Stimulated activated CD4-positive, alpha-beta T cell treated with anti-CD3 and anti-CD28 coated beads, TNF-alpha, amount 100 ng/mL, for 24 hours (primary cell): ENCODE measurements around the gene DNAH1.
"Not testable (repeated sequence)": the region's sequence is repeated elsewhere in the genome, so short reads cannot be mapped to it uniquely, and the experiment has no call there.

Experiments
- DNase-seq, 3 experiments: peaks; one replicate each; pipeline ENCODE4 v3.0.0-alpha.2; 2020; ENCODE audit warnings: low read depth in 3 of 3

The DNAH1 gene

DNA sequence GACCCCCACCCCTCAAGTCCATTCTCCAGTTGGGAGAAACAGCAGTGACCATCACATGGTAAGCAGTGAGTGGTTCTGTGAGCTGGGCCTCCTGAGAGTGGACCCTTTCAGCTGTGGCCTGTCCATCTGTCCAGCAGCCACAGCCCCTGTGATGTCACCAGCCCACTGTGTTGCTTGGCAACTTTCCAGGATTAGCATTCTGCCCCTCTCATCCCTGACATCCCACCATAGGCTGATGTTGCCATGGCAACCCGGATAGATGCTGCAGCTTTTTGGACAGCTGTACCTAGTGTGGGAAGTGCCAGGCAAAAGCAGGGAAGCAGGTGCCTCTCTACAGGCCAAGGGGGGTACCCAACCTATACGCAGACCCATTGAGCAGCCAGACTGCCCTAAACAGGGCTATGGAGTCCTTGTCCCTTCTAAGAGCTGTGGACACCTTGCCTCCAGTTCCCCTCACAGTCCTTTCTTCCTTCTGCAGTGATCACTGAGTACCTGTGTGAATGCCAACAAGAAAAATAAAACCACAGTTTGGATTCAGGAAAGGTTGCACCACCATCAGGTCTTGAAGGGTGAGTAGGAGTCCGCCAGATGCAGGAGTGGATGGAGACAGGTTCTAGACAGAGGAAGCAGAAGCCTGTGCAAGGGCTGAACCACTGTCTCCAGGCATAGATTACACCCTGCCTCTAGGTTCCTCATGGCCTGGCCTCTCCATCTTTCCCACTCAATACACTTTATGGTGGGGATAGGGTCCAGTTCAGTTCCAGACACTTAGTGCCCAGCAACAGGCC is at the start of gene DNAH1:
DNAH1 (plus strand) TSS at position 343 of the 788 bp plus-strand sequence. CDS start 6,124 bp downstream, outside the sequence.
- DNase-seq, result no peak

DNA sequence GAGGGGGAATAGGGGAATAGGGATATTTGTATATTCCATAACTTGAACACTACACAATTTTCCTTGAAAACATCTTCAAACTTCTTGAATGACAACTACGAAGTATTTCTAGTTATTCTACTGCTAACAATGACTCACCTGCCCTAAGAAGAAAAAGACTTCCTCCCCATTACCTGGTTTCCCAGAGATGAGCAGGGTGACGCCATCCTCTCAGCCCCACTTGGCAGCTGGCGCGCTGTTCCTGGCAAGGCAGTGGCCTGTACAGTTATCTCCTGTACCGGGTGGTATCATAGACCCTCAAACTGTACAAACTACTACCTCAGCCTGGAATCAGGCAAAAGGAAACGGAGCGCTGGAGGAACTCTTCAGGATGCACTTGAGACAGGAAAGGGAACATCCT is 48.1 kb upstream of the DNAH1 start:
- peak in 1 of 3 experiments; percentile 45 for DNase-seq

DNA sequence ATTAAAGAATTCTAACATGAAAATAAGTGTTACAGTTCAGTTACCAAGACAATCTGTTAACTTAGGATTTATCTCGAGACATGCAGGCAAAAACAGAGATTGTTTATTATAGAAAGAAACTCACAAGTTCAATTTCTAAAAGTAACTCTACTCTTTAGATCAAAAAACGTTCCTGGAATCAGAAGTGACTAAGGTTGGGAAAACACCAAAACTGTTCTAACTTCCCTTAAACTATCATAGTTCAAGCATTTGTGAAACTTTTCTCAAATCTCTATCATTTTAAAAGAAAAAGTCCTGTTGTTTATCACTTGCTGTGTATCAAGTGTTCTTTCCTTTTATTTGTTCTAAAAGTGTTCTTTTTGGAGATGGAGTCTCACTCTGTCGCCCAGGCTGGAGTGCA is 46.3 kb upstream of the DNAH1 start:
- DNase-seq, result no peak

DNA sequence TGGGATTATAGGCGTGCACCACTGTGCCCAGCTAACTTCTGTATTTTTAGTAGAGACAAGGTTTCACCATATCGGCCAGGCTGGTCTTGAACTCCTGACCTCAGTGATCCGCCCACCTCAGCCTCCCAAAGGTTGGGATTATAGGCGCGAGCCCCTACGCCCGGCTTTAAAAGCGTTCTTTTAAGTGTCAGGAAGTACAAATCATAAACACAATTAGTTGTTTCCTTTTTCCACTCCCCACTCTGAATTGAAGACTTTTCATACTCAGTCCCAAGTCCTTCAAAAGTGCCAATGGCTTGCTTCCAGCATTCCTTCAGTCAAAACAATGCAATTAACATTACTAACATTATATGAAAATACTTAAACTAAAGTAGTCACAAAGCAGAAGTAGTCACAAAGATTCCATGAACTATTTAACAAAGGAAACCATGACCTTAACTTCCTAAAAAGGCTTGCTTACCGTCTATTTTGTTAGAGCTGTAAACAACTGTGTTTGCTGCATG is 45.8 kb upstream of the DNAH1 start:
- no peak for DNase-seq

DNA sequence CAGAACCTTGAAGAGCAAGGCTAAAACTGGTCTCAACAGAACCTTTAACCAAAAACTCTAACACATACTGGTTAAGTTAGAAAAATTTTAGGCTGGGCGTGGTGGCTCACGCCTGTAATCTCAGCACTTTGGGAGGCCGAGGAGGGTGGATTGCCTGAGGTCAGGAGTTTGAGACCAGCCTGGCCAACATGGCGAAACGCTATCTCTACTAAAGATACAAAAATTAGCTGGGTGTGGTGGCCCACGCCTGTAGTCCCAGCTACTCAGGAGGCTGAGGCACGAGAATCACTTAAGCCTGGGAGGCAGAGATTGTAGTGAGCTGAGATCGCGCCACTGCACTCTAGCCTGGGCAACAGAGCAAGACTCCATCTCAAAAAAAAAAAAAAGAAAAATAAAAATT is 43.9 kb upstream of the DNAH1 start:
- DNase-seq, result not testable (repeated sequence)

DNA sequence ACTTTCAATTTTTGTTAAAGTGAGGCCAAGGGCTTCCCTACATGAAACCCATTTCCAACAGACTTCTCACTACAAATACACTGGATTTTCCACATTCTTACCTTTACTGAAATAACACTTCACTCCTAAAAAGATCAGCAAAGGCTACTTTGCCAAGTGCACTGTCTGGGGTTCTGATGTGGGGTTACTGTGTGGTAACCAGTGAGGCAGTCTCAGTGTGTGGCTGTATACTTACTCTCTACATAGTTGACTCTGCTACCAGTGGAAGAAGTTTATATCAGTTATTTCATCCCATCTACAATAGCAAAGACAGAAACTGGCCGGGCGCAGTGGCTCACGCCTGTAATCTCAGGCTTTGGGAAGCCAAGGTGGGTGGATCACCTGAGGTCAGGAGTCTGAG is 43.3 kb upstream of the DNAH1 start:
- no peak for DNase-seq

DNA sequence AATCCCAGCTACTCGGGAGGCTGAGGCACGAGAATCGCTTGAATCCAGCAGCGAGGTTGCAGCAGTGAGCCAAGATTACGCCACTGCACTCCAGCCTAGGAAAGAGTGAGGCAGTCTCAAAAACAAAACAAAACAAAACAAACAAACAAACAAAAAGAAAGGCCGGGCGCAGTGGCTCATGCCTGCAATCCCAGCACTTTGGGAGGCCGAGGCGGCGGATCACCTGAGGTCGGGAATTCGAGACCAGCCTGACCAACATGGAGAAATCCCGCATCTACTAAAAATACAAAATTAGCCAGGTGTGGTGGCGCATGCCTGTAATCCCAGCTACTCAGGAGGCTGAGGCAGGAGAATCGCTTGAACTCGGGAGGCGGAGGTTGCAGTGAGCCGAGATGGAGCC is 41.3 kb upstream of the DNAH1 start:
- DNase-seq, result not testable (repeated sequence)

DNA sequence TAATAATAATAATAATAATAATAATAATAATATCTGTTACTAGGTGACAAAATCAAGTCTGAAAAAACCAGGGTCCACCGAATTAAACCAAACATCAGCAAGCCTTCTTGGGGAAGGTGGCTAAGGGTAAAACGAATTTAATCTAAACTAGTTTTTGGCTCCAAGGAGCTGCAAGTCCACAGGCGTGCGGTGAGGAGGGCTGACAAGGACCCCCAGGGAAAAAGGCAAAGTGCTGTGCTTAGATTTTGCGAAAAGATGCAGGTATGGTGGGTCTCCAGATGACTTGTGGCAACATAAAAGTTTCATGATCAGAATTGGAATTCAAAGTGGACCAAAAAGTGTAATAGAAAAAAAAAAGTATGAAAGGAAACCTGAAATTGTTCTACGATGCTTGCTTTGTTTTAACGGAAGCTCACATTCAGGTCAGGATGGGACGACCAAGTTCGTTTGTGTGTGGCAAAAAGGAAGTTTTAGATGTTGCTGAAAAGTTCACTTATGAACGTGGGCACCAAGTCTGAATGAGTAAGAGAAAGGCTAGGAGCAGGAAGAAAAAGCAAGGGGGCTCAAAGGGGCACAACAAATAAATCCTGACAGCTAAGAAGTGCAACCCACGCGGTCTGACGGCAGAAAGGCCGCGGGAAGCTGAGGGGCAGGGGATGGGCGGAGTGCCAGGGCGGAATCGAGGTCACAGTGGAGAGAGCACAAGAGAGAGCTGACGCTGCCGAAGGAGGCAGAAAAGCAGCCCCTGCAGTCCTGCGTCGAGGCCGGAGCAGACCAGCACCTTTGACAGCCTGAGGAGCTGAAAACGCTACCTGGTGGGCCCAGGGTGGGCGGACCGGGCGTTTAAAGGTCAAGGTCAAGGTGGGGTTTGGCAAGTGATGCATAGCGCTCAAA is 38.8 kb upstream of the DNAH1 start:
- peak; percentile 51 to 82 (median 54) for DNase-seq

DNA sequence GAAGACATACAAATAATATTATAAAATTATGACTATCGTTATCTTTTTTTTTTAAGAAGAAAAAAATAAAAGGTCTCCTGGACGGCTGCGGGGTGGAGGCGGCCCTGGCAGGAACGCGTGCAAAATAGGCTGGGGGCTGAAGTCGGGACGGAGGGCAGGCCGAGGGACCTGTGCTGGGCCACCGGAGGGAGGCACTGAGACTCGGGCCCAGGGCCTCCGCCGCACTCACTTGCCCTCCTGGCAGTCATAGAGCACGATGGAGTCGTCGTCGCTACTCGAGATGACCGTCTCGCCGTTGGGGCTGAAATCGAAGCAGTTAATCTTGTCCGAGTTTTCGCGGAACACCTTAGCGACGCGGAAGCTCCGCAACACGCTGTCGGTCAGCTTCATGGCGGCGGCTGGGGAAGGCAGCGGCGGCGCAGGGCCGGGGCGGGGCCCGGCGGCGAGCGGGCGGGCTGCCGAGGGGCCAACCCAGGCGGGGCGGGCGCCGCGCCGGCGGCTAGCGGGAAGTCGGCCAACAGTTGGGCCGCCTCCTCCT is 38.1 kb upstream of the DNAH1 start:
- peak in 2 of 3 experiments; percentile 37 to 38 for DNase-seq

DNA sequence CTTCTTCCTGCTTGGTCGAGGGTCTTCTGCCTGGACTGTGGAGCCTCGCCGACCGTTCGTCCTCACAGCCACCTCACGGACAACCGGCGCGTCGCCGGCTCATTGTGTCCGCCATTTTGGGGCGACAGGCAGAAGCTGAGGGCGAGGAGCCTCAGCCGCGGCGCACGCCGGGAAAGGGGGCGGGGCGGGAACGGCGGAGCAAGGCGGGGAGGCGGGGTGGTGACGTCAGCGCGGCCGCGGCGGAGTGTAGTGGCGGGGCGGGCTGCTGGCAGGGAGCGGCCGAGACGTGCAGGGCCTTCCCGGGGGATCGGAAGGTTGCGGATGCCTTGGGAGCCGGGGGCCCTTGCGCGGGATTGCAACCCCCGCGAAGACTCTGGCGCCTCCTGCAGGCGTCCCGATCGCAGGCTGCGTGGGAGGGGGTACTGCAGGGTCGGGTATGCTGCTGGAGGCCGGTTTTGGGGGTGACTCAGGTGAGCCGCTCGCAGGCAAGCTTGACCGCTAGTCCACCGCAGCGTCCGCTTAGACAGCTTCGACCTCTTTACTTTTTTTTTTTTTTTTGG is 37.5 kb upstream of the DNAH1 start, which contains the start of gene WDR82:
WDR82 (minus strand) TSS at position 140 of the 560 bp plus-strand sequence. CDS start 288 bp downstream, outside the sequence.
- peak; percentile 96 to 99 (median 98) for DNase-seq

DNA sequence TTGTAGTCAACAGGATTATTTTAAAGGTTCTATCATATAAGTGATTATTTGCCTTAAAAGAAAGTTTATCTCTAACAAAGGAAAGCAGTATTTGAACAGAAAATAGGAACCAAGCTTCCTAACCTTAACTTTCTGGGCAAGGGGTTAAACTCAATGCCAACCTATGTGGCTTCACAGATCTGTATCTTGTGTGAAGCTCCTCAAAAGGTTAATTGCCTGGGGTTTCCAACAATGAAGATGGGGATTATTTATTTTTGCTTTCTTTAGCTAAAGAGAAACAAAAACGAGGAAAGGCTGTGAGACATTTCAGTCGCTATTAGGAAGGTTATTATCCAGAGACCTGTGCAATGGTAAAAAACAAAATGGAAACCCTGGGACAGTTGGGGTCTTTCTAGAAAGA is 36.5 kb upstream of the DNAH1 start:
- DNase-seq, result no peak

DNA sequence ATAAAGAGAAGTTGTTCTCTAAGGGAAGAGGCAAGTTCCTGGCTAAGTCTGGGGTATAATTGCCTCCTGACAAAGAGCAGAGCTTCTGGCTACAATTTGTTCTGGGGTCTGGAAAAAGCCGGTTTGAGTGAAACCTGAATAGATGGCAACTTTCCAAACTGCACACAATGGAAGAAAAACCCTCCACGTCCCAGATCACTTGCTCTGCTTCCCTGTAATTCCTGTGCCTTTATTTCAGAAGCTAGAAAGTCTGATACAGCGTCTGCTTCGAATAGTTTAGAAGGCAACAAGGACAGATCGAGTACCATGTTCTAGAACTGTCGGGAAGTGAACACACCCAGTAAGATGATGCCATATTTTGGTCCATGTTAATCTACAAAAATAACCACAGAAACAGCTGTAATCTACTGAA is 36.1 kb upstream of the DNAH1 start:
- no peak for DNase-seq

DNA sequence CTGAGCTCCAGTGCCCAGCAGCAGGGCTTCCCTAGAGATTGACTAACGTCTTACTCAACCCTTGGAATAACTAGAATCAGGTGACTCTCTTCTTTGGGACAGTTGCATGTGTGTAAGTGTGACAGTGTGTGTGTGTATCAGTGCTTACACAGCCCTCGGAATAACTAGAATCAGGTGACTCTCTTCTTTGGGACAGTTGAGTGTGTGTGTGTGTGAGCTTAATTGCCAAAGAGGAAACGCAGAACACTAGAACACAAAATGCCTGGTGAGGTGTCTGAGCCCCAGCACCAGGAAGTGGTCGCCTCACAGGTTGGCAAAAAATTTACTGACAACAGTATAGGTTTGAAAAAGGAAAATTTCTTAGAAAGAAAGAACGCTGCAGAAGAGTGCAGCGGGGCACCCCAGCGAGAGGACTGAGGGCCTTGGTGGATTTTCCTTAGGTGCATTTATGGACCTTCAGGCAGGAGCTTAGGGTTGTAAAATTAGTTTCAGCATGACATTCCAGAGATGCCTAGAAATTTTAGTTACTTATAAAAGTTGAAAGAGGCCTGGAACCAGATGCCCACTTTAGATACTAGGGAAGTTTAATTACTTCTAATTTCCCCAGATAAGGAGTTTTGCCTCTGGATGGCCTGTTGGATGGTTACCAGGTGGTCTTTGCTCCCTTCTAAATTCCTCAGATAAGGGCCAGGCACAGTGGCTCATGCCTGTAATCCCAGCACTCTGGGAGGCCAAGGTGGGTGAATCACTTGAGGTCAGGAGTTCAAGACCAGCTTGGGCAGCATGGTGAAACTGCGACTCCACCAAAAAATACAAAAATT is 33.9 kb upstream of the DNAH1 start:
- DNase-seq, result no peak

DNA sequence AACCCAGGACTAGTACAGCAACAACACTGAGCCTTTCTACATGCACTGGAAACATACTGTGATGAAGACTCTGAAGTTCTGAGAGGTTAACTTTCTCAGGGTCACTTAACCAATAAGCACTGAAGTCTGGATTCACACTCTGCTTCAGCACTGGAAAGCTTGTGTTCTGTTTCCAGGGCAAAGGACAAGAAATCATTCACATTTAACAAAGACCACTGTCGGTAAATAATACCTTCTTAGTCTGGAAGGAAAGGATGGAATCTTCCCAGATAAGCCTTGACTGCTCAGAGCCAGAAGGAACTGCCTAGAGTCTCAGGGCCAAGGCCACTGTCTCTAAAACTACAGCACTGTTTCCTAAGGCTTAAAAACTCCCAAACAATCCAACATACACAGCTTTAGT is 32.8 kb upstream of the DNAH1 start:
- DNase-seq, result no peak

DNA sequence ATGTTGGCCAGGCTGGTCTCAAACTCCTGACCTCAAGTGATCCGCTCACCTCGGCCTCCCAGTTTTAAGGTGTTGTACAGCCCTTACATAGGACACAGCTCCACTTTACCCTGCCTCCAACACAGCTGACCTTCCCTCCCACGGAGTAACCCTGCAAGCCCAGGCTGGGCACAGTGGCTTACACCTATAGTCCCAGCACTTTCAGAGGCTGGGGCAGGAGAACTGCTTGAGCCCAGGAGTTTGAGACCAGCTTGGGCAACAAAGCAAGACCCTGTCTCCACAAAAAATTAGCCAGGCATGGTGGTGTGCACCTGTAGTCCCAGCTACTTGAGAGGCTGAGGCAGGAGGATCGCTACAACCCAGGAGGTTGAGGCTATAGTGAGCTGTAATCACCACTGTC is 32.1 kb upstream of the DNAH1 start:
- DNase-seq, result not testable (repeated sequence)

DNA sequence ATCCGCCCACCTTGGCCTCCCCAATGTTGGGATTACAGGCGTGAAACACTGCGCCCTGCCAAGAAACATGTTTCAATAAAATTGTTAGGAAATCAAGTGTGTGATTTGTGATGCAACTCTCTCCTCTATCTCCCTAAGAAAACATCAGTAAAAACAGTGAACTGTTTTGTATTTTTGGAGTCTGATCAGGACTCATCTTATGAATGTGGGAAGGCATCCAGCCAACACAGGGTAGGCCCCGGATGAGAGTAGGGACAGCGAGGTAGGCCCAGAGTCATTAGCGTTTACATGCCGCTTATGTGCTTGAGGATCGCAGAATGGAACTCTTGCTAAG is 29.4 kb upstream of the DNAH1 start:
- DNase-seq, result no peak

DNA sequence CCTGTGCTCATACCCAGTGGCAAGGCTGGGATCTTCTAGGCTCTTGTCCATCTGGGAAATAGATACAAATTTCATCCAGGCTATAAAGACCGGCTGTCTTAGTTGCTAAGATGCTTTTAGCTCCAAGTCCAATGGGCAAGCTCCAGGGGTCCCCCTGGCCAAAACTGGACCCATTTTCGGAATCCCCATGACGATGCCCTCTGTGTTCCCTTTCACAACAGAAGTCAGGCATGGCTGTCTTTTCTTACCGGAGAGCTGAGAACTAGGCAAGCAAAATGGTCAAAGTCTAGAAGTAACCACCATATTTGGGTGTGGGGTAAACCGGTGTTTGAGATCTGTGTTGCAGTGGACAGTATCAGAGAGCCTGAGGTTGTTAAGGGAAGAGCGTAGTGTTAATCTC is 27.4 kb upstream of the DNAH1 start:
- no peak for DNase-seq

DNA sequence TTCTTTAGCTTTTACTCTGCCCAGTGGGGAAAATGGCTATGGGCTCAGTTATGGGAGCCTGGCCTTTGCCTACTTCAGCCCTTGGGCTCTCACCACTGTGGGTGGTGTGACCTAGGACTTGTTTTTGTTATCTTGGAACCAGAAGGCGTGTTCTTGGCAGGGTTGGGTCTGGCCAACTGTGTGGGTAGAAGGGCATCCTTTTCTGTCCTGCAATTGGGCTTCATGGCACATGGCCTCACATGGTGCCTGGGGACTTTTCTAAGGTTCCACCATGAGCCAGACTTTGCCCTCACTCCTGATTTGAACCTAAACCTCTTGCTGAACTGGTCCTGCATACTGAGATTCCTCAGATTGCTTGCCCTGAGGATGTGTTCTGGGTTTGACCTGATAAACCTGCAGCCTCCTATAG is 26.8 kb upstream of the DNAH1 start:
- no peak for DNase-seq

DNA sequence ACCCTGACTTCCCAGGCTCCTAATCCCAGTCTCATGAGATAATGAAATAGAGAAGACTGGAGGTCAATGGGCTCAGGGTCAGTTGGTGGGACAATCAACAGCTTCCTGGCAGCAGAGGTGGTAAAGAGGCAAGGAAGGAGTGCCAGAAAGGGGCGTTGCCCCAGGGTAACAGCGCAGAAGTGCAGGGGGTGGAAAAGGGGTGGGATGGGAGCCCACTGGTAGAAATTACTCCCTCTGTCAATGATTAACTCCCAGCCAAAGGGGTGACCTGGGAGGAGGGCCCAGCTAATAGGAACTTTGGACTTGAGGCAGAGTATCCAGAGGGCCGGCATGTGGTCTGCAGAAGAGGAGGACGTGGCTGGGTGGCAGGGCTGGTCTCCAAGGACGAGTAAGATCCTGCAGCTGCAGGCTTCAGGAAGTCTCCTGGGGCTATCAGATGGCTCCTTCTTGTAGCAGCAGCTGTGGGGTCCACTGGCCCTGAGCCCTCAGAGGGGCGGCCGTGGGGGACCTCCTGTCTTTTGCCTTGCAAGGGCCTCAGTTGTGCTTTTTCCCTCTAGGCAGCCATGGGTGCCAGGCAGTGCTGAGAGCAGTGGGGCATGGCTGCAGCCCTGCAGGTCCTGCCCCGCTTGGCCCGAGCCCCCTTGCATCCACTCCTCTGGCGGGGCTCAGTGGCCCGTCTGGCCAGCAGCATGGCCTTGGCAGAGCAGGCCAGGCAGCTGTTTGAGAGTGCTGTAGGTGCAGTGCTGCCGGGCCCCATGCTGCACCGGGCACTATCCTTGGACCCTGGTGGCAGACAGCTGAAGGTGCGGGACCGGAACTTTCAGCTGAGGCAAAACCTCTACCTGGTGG is 26.1 kb upstream of the DNAH1 start:
- no peak for DNase-seq
